B cell (primary cell): ENCODE results near the gene CENPB. TPM values are rescaled to one million over a fixed set of nuclear protein-coding genes. Genes with fewer than 3 reads are reported as not detected.

Source experiments
- ATAC-seq: fragments of 200-7000 bp; cut with Tn5 transposase; one replicate; pipeline ENCODE4 v1.10.0; 2021; ENCODE audit warnings: low read depth, mild to moderate bottlenecking, moderate number of reproducible peaks, moderate library complexity
- CTCF ChIA-PET: fragments of 350-600 bp; sonication (Branson Sonifier 250); formaldehyde crosslinking; loops from one replicate; lab custom pipeline; 2021; ENCODE audit warnings: antibody characterized with exemption, inconsistent platforms; lab: Charles Lee
- POLR2A ChIA-PET: fragments of 350-600 bp; sonication (Branson Sonifier 250); formaldehyde crosslinking; loops from one replicate; lab custom pipeline; 2021; ENCODE audit warnings: antibody characterized with exemption; lab: Charles Lee
- DNase-seq: peaks from one replicate; pipeline ENCODE4 v3.0.0; 2013
- H2AFZ ChIP-seq: 2 replicates; pipeline ENCODE4 v1.6.1; 2012; ENCODE audit warnings: mild to moderate bottlenecking, low read depth, low read length; ENCODE audit not compliant: insufficient read depth, poor library complexity, severe bottlenecking
- H3K27ac ChIP-seq, 2 donors: 1 replicate in 1 of 2; 2 replicates in 1 of 2; pipeline ENCODE4 v1.5.1; 2012 to 2013; ENCODE audit warnings: low read length in 2 of 2, mild to moderate bottlenecking in 2 of 2, moderate library complexity in 1 of 2
- H3K27me3 ChIP-seq, 4 experiments: fragments of 200-600 bp in 1 of 4; sonication (generic) in 1 of 4; replicated peaks in 1 of 4; 1 replicate in 2 of 4; 2 replicates in 2 of 4; pipeline versions ENCODE4 v1.6.1 to v1.7.0; 2013 to 2016; ENCODE audit warnings: low read length in 3 of 4, mild to moderate bottlenecking in 2 of 4, mixed read lengths in 1 of 4, moderate library complexity in 1 of 4; ENCODE audit not compliant: insufficient read depth in 4 of 4, control insufficient read depth in 3 of 4; ENCODE audit errors: control extremely low read depth in 1 of 4
- H3K36me3 ChIP-seq, 2 experiments: replicated peaks in 1 of 2; 1 replicate in 1 of 2; 2 replicates in 1 of 2; pipeline versions ENCODE4 v1.6.1 to v1.7.1; 2013; ENCODE audit warnings: low read length in 1 of 2; ENCODE audit not compliant: insufficient read depth in 2 of 2, control insufficient read depth in 1 of 2; ENCODE audit errors: control extremely low read depth in 1 of 2, extremely low read depth in 1 of 2
- H3K4me1 ChIP-seq, 2 donors: fragments of 200-600 bp in 1 of 2; sonication (generic) in 1 of 2; 1 replicate in 1 of 2; 2 replicates in 1 of 2; pipeline versions ENCODE4 v1.5.1 to v1.6.1; 2013 to 2017; ENCODE audit warnings: low read length in 2 of 2; ENCODE audit not compliant: control insufficient read depth in 2 of 2, insufficient read depth in 2 of 2
- H3K4me2 ChIP-seq: replicated peaks from 2 replicates; pipeline ENCODE3; 2012; ENCODE audit warnings: mild to moderate bottlenecking, low read depth, low read length; ENCODE audit not compliant: poor library complexity, severe bottlenecking
- H3K4me3 ChIP-seq, 5 experiments: fragments of 200-600 bp in 1 of 5; sonication (generic) in 1 of 5; 1 replicate in 3 of 5; 2 replicates in 2 of 5; pipeline versions ENCODE4 v1.5.1 to v1.7.0; 2011 to 2016; ENCODE audit warnings: low read length in 4 of 5, mild to moderate bottlenecking in 4 of 5, low read depth in 2 of 5, control low read depth in 1 of 5, moderate library complexity in 1 of 5; ENCODE audit not compliant: insufficient read depth in 1 of 5; ENCODE audit errors: control extremely low read depth in 1 of 5, extremely low read depth in 1 of 5
- H3K79me2 ChIP-seq: fragments of 200-600 bp; sonication (generic); one replicate; pipeline ENCODE4 v1.6.0; 2016; ENCODE audit warnings: low read length; ENCODE audit not compliant: control insufficient read depth, insufficient read depth
- H3K9ac ChIP-seq: fragments of 200-600 bp; sonication (generic); 2 replicates; pipeline ENCODE4 v1.6.1; 2017; ENCODE audit warnings: mild to moderate bottlenecking, low read length, moderate library complexity
- H3K9me3 ChIP-seq, 3 donors: one replicate each; pipeline versions ENCODE4 v1.6.1 to v1.7.1; 2013; ENCODE audit warnings: low read length in 2 of 3; ENCODE audit not compliant: control insufficient read depth in 2 of 3, insufficient read depth in 1 of 3; ENCODE audit errors: control extremely low read depth in 1 of 3
- H4K20me1 ChIP-seq: 2 replicates; pipeline ENCODE4 v1.6.0; 2012; ENCODE audit warnings: mild to moderate bottlenecking, low read length; ENCODE audit not compliant: insufficient read depth, control insufficient read depth, poor library complexity, severe bottlenecking
- H3K27ac Mint-ChIP-seq: one replicate; pipeline ENCODE4 v1.8.0; 2021; ENCODE audit warnings: mixed read lengths
- H3K27me3 Mint-ChIP-seq: one replicate; pipeline ENCODE4 v1.8.0; 2021; ENCODE audit warnings: mixed read lengths
- H3K4me1 Mint-ChIP-seq: one replicate; pipeline ENCODE4 v1.8.0; 2021; ENCODE audit warnings: mixed read lengths
- H3K4me3 Mint-ChIP-seq: one replicate; pipeline ENCODE4 v1.8.0; 2021; ENCODE audit warnings: mixed read lengths
- H3K9me3 Mint-ChIP-seq: one replicate; pipeline ENCODE4 v1.8.0; 2022; ENCODE audit warnings: mixed read lengths; ENCODE audit not compliant: insufficient read depth
- EZH2 ChIP-seq: IDR thresholded peaks from 2 replicates; pipeline ENCODE4 v1.6.1; 2012; ENCODE audit warnings: borderline replicate concordance, low read depth, mild to moderate bottlenecking, moderate library complexity, low read length; ENCODE audit not compliant: insufficient read depth, poor library complexity, severe bottlenecking
- WGBS: methylation state at CpG from one replicate; pipeline ENCODE4 v1.1.5; 2013; ENCODE audit warnings: missing lambda C conversion rate; ENCODE audit not compliant: insufficient coverage; 5-methylcytosine and 5-hydroxymethylcytosine counted together
- intact Hi-C: fragments of 100-400 bp; cut with micrococcal nuclease; formaldehyde crosslinking; loops from one replicate; pipeline ENCODE4 v1.10.0; 2022
- polyA plus RNA-seq: library from polyadenylated mRNA; depleted of rRNA; stranded (reverse); fragments of >200 nt; gene quantifications from 2 replicates; pipeline ENCODE4 v1.2.3, GENCODE V29; 2012
- total RNA-seq, 2 donors: library from RNA; stranded (reverse); fragments of 120-200 nt in 1 of 2; gene quantifications; 1 replicate in 1 of 2; 2 replicates in 1 of 2; pipeline versions ENCODE4 v1.2.3 to v1.2.4, GENCODE V29; 2013 to 2022
- TF ChIP-seq, protein P1 (sequence below): fragments of 200-600 bp; IDR thresholded peaks from one replicate; pipeline ENCODE4 v1.8.0; 2022; ENCODE audit warnings: antibody characterized with exemption, mild to moderate bottlenecking

Gene CENPB
- total and polyA plus RNA-seq, 2 donors (not counting 1 experiment from before 2014, with no cell fraction given), result 13.3 to 46.4 TPM

DNA sequence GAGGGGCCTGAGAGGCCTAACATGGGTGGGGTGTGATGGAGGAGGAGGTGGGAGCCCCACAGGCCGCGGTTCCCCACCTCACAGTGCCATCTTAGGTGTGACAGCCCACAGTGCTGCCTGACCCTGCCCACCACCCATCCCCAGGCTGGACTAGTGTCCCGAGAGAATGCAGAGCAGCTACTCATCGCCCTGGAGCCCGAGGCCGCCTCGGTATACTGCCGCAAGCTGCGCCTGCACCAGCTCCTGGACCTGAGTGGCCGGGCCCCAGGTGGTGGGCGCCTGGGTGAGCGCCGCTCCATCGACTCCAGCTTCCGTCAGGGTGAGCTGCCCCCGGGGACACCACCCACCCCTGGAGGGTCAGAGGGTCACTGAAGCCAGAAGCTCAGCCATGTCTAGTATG lies 38.5 kb downstream of the CENPB start:
- Histone ChIP-seq H3K27ac (no peak overlapping the region), H4K20me1 (no peaks in the 10 kb centered on the region), H3K4me3 (no peak overlapping the region), H3K79me2 (peaks cover 3% of the 10 kb centered on the region), H3K27me3 (peaks cover 0 to 23% (median 2%) of the 10 kb centered on the region in 4 experiments), H3K36me3 (no peaks in the 10 kb centered on the region), H3K4me1 (peaks cover 0 to 20% of the 10 kb centered on the region in 2 donors), H3K4me2 (no peak overlapping the region), H3K9me3 (peaks cover 0 to 10% (median 0%) of the 10 kb centered on the region in 3 donors), H3K9ac (no peak overlapping the region), H2AFZ (no peak overlapping the region)
- no peak for ATAC-seq
- Mint-ChIP-seq H3K9me3 (no peaks in the 10 kb centered on the region), H3K4me3 (no peak overlapping the region), H3K4me1 (peaks cover 11% of the 10 kb centered on the region), H3K27ac (no peak overlapping the region), H3K27me3 (peaks cover 26% of the 10 kb centered on the region)
- CTCF ChIA-PET, result interaction anchor here (0.8 to 1.1 kb wide), 3 partner anchors 9 to 21 kb away, joined by 3 to 5 read pairs (median 3); no protein-coding TSS in a partner anchor
- no peak for TF ChIP-seq EZH2
- TF ChIP-seq, protein P1, sequence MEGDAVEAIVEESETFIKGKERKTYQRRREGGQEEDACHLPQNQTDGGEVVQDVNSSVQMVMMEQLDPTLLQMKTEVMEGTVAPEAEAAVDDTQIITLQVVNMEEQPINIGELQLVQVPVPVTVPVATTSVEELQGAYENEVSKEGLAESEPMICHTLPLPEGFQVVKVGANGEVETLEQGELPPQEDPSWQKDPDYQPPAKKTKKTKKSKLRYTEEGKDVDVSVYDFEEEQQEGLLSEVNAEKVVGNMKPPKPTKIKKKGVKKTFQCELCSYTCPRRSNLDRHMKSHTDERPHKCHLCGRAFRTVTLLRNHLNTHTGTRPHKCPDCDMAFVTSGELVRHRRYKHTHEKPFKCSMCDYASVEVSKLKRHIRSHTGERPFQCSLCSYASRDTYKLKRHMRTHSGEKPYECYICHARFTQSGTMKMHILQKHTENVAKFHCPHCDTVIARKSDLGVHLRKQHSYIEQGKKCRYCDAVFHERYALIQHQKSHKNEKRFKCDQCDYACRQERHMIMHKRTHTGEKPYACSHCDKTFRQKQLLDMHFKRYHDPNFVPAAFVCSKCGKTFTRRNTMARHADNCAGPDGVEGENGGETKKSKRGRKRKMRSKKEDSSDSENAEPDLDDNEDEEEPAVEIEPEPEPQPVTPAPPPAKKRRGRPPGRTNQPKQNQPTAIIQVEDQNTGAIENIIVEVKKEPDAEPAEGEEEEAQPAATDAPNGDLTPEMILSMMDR, result no peak
- POLR2A ChIA-PET, result no interaction called here
- WGBS, result 89% methylated on average over 14 of the region's 16 CpGs
- intact Hi-C loops, result no loop called here
- no peak for DNase-seq

- no peak overlapping the region for H3K27ac Mint-ChIP-seq
- no peak overlapping the region for H3K4me2 ChIP-seq
- CTCF ChIA-PET, result interaction anchor here (0.8 to 1.0 kb wide), 2 partner anchors 10 to 12 kb away, joined by 3 to 5 read pairs; no protein-coding TSS in a partner anchor
- no peak overlapping the region for H3K4me3 Mint-ChIP-seq
- DNase-seq (no peak), ATAC-seq (no peak)
- POLR2A ChIA-PET, result no interaction called here
- H3K4me1 ChIP-seq, result peaks cover 0 to 16% of the 10 kb centered on the region in 2 donors
- H3K27me3 Mint-ChIP-seq, result peaks cover 26% of the 10 kb centered on the region
- no peaks in the 10 kb centered on the region for H3K9me3 Mint-ChIP-seq
- H3K9ac ChIP-seq, result no peak overlapping the region
- TF ChIP-seq, protein P1, result no peak
- TF ChIP-seq EZH2, result no peak
- H3K27me3 ChIP-seq, result peaks cover 0 to 23% (median 2%) of the 10 kb centered on the region in 4 experiments
- H3K4me3 ChIP-seq, result no peak overlapping the region
- no peaks in the 10 kb centered on the region for H4K20me1 ChIP-seq
- H3K79me2 ChIP-seq, result peaks cover 3% of the 10 kb centered on the region
- H3K36me3 ChIP-seq, result no peaks in the 10 kb centered on the region
- no peak overlapping the region for H3K27ac ChIP-seq
- intact Hi-C loops, result no loop called here
- peaks cover 0 to 10% (median 0%) of the 10 kb centered on the region in 3 donors for H3K9me3 ChIP-seq
- H3K4me1 Mint-ChIP-seq, result peaks cover 9% of the 10 kb centered on the region
- H2AFZ ChIP-seq, result no peak overlapping the region
- WGBS, result 100% methylated on average over 1 of the region's 2 CpGs
Measured at GRCh38 chr20:3747471-3747870, 39.1 kb downstream of the CENPB start.
